Stimulated activated CD4-positive, alpha-beta T cell treated with anti-CD3 and anti-CD28 coated beads, Interleukin-15, amount 100 ng/mL, for 1 hour (primary cell): ENCODE data around the gene TPD52L2.
"Not testable (repeated sequence)": the region's sequence is repeated elsewhere in the genome, so short reads cannot be mapped to it uniquely, and the experiment has no call there.

Source experiments
- DNase-seq, 2 donors: peaks; one replicate each; pipeline ENCODE4 v3.0.0-alpha.2; 2020; ENCODE audit warnings: low read depth in 1 of 2, low spot score in 1 of 2

TPD52L2 gene

GRCh38 chr20:63855363-63856097 is 9.5 kb upstream of the TPD52L2 start:
- no peak for DNase-seq

GRCh38 chr20:63856098-63856511 is 9.0 kb upstream of the TPD52L2 start:
- no peak for DNase-seq

- no peak for DNase-seq
These were observed 7.2 kb upstream of the TPD52L2 start for GRCh38 chr20:63857764-63858392.

GRCh38 chr20:63858393-63859165 is 6.5 kb upstream of the TPD52L2 start:
- no peak for DNase-seq

GRCh38 chr20:63859166-63859699 is 5.8 kb upstream of the TPD52L2 start:
- no peak for DNase-seq

GRCh38 chr20:63860325-63861051 is 4.6 kb upstream of the TPD52L2 start:
- DNase-seq, result no peak

- DNase-seq, result no peak
These were observed 3.6 kb upstream of the TPD52L2 start, which contains the start of gene ABHD16B for GRCh38 chr20:63861365-63861934. Gene ABHD16B (plus strand): TSS chr20:63861498. CDS start chr20:63861541, 43 bp downstream.

GRCh38 chr20:63861981-63862901 is 2.8 kb upstream of the TPD52L2 start:
- DNase-seq, result no peak

- DNase-seq, result no peak
These were observed 1.9 kb upstream of the TPD52L2 start for GRCh38 chr20:63863021-63863797.

- peak; percentile 59 to 62 for DNase-seq
These were observed 1.1 kb upstream of the TPD52L2 start for GRCh38 chr20:63863798-63864544.

GRCh38 chr20:63864545-63864977 is 509 bp upstream of the TPD52L2 start:
- no peak for DNase-seq

GRCh38 chr20:63867042-63867441 is 2.0 kb downstream of the TPD52L2 start:
- not testable (repeated sequence) for DNase-seq

- no peak for DNase-seq
These were observed 3.2 kb downstream of the TPD52L2 start for GRCh38 chr20:63868264-63868663.

GRCh38 chr20:63873477-63873971 is 8.5 kb downstream of the TPD52L2 start:
- DNase-seq, result no peak

- not testable (repeated sequence) for DNase-seq
These were observed 9.2 kb downstream of the TPD52L2 start for GRCh38 chr20:63874241-63874640.

- DNase-seq, result no peak
These were observed 11.5 kb downstream of the TPD52L2 start for GRCh38 chr20:63876489-63877036.

GRCh38 chr20:63877755-63878470 is 12.8 kb downstream of the TPD52L2 start:
- DNase-seq, result no peak
